Neural progenitor cell (in vitro differentiated cells): Measurements from ENCODE around the gene PACS1. TPM values are rescaled to one million over a fixed set of nuclear protein-coding genes. Genes with fewer than 3 reads are reported as not detected.
A peak's percentile ranks its signal among the peaks of the same experiment; 100 is the strongest.

Source experiments
- DNase-seq: peaks from one replicate; pipeline ENCODE4 v3.0.0-alpha.2; 2016; ENCODE audit warnings: low spot score
- H2AFZ ChIP-seq: fragments of 200-600 bp; sonication (generic); replicated peaks from 2 replicates; pipeline ENCODE4 v1.6.1; 2016; ENCODE audit warnings: antibody characterized with exemption
- H3F3A ChIP-seq: fragments of 200-600 bp; sonication (generic); 2 replicates; pipeline ENCODE4 v1.6.1; 2016; ENCODE audit warnings: antibody characterized with exemption, low read depth
- H3K27ac ChIP-seq: fragments of 200-600 bp; sonication (generic); 2 replicates; pipeline ENCODE4 v1.5.1; 2016; ENCODE audit warnings: mild to moderate bottlenecking
- H3K27me3 ChIP-seq: fragments of 200-600 bp; sonication (generic); 2 replicates; pipeline ENCODE4 v1.6.1; 2016; ENCODE audit warnings: mild to moderate bottlenecking, moderate library complexity
- H3K36me3 ChIP-seq: fragments of 200-600 bp; sonication (generic); 2 replicates; pipeline ENCODE4 v1.5.1; 2016
- H3K4me1 ChIP-seq: fragments of 200-600 bp; sonication (generic); 2 replicates; pipeline ENCODE4 v1.6.1; 2016; ENCODE audit warnings: mixed run types
- H3K4me2 ChIP-seq: fragments of 200-600 bp; sonication (generic); 2 replicates; pipeline ENCODE4 v1.6.1; 2016
- H3K4me3 ChIP-seq: fragments of 200-600 bp; sonication (generic); 2 replicates; pipeline ENCODE4 v1.5.1; 2016
- H3K79me2 ChIP-seq: fragments of 200-600 bp; sonication (generic); 2 replicates; pipeline ENCODE4 v1.6.1; 2016; ENCODE audit warnings: low read depth
- H3K9ac ChIP-seq: fragments of 200-600 bp; sonication (generic); 2 replicates; pipeline ENCODE4 v1.6.1; 2016
- H3K9me3 ChIP-seq: fragments of 200-600 bp; sonication (generic); 2 replicates; pipeline ENCODE4 v1.5.1; 2016; ENCODE audit warnings: low read depth
- H4K20me1 ChIP-seq: fragments of 200-600 bp; sonication (generic); 2 replicates; pipeline ENCODE4 v1.6.1; 2016; ENCODE audit warnings: low read depth
- H3K27ac Mint-ChIP-seq: 3 replicates; pipeline ENCODE4 v1.8.0; 2021; ENCODE audit warnings: mixed read lengths
- H3K27me3 Mint-ChIP-seq: 2 replicates; pipeline ENCODE4 v1.8.0; 2022; ENCODE audit warnings: low read depth, mild to moderate bottlenecking, inconsistent platforms, moderate library complexity, mixed read lengths; ENCODE audit not compliant: insufficient read depth
- H3K36me3 Mint-ChIP-seq: 3 replicates; pipeline ENCODE4 v1.8.0; 2021; ENCODE audit warnings: mixed read lengths
- H3K4me1 Mint-ChIP-seq: 3 replicates; pipeline ENCODE4 v1.8.0; 2021; ENCODE audit warnings: mixed read lengths
- H3K4me3 Mint-ChIP-seq: 3 replicates; pipeline ENCODE4 v1.8.0; 2021; ENCODE audit warnings: mild to moderate bottlenecking, moderate library complexity, mixed read lengths
- H3K9me3 Mint-ChIP-seq: 3 replicates; pipeline ENCODE4 v1.8.0; 2020; ENCODE audit warnings: mixed read lengths
- CTCF ChIP-seq: fragments of 200-600 bp; sonication (generic); IDR thresholded peaks from 2 replicates; pipeline ENCODE4 v1.5.1; 2017; ENCODE audit warnings: antibody characterized with exemption, mild to moderate bottlenecking
- EZH2 ChIP-seq: fragments of 200-600 bp; sonication (generic); IDR thresholded peaks from 2 replicates; pipeline ENCODE4 v1.6.1; 2017; ENCODE audit warnings: antibody characterized with exemption, mild to moderate bottlenecking, moderate library complexity
- EZH2phosphoT487 ChIP-seq: fragments of 200-600 bp; sonication (generic); IDR thresholded peaks from 2 replicates; pipeline ENCODE4 v1.6.1; 2017; ENCODE audit warnings: antibody characterized with exemption
- total RNA-seq: library from RNA; depleted of rRNA; stranded (reverse); fragments of >200 nt; gene quantifications from 2 replicates; pipeline ENCODE4 v1.2.3, GENCODE V29; 2015; ENCODE audit warnings: low replicate concordance

The PACS1 gene
- total RNA-seq, 1 donor from 2014 or later: 13.4 TPM

- no peaks in the 10 kb centered on the region for H3K27me3 ChIP-seq
- Mint-ChIP-seq H3K36me3 (peaks cover 2% of the 10 kb centered on the region), H3K27me3 (no peaks in the 10 kb centered on the region), H3K27ac (no peak overlapping the region), H3K9me3 (peaks cover 2% of the 10 kb centered on the region), H3K4me1 (peaks cover 38% of the 10 kb centered on the region), H3K4me3 (peak overlapping the region; percentile 63)
- no peak overlapping the region for H3K27ac ChIP-seq
- no peak overlapping the region for H3K4me3 ChIP-seq
- H3K36me3 ChIP-seq: peaks cover 4% of the 10 kb centered on the region
- DNase-seq: no peak
- no peak overlapping the region for H3K9ac ChIP-seq
- H3K79me2 ChIP-seq: peaks cover 23% of the 10 kb centered on the region
- TF ChIP-seq EZH2phosphoT487 (no peak), EZH2 (no peak), CTCF (no peak)
- no peak overlapping the region for H2AFZ ChIP-seq
- H3K4me1 ChIP-seq: peaks cover 24% of the 10 kb centered on the region
- no peak overlapping the region for H3K4me2 ChIP-seq
- H3F3A ChIP-seq: peaks cover 43% of the 10 kb centered on the region
- peaks cover 5% of the 10 kb centered on the region for H4K20me1 ChIP-seq
- no peaks in the 10 kb centered on the region for H3K9me3 ChIP-seq
These were observed 23.2 kb upstream of the PACS1 start for GRCh38 chr11:66046901-66047300.

GRCh38 chr11:66047541-66048365 is 22.3 kb upstream of the PACS1 start:
- no peak for DNase-seq
- H3K27ac Mint-ChIP-seq: no peak overlapping the region
- peaks cover 2% of the 10 kb centered on the region for H3K9me3 Mint-ChIP-seq
- H3K4me2 ChIP-seq: peak overlapping the region; percentile 94
- no peaks in the 10 kb centered on the region for H3K9me3 ChIP-seq
- H3K4me3 Mint-ChIP-seq: peak overlapping the region; percentile 90
- peaks cover 8% of the 10 kb centered on the region for H4K20me1 ChIP-seq
- no peaks in the 10 kb centered on the region for H3K27me3 Mint-ChIP-seq
- H3K4me1 ChIP-seq: peaks cover 24% of the 10 kb centered on the region
- no peaks in the 10 kb centered on the region for H3K27me3 ChIP-seq
- no peak for TF ChIP-seq CTCF
- no peak for TF ChIP-seq EZH2
- TF ChIP-seq EZH2phosphoT487: no peak
- no peak overlapping the region for H3K27ac ChIP-seq
- H2AFZ ChIP-seq: no peak overlapping the region
- H3K4me3 ChIP-seq: peak overlapping the region; percentile 86
- peaks cover 3% of the 10 kb centered on the region for H3K36me3 Mint-ChIP-seq
- peaks cover 43% of the 10 kb centered on the region for H3F3A ChIP-seq
- H3K36me3 ChIP-seq: peaks cover 4% of the 10 kb centered on the region
- H3K4me1 Mint-ChIP-seq: peaks cover 43% of the 10 kb centered on the region
- peaks cover 29% of the 10 kb centered on the region for H3K79me2 ChIP-seq
- no peak overlapping the region for H3K9ac ChIP-seq

GRCh38 chr11:66048547-66049323 is 21.3 kb upstream of the PACS1 start, which contains the start of gene GAL3ST3:
GAL3ST3 (minus strand) TSS chr11:66049161; CDS start chr11:66045415, 3,746 bp downstream.
- Histone ChIP-seq H3K4me3 (peak within 1 kb of the TSS; percentile 86), H3K4me2 (peak within 1 kb of the TSS; percentile 94), H3K79me2 (peaks cover 39% of the 10 kb centered on the region), H3K36me3 (peaks cover 4% of the 10 kb centered on the region), H3K4me1 (peaks cover 31% of the 10 kb centered on the region), H3K27ac (no peak within 1 kb of the TSS), H3K27me3 (no peaks in the 10 kb centered on the region), H3F3A (peaks cover 43% of the 10 kb centered on the region), H3K9ac (peak within 1 kb of the TSS; percentile 12), H3K9me3 (no peaks in the 10 kb centered on the region), H4K20me1 (peaks cover 16% of the 10 kb centered on the region), H2AFZ (peak within 1 kb of the TSS; percentile 81)
- peak; percentile 88 for DNase-seq
- H3K4me1 Mint-ChIP-seq: peaks cover 49% of the 10 kb centered on the region
- no peaks in the 10 kb centered on the region for H3K27me3 Mint-ChIP-seq
- peaks cover 2% of the 10 kb centered on the region for H3K9me3 Mint-ChIP-seq
- H3K27ac Mint-ChIP-seq: peak within 1 kb of the TSS; percentile 50
- H3K36me3 Mint-ChIP-seq: peaks cover 7% of the 10 kb centered on the region
- TF ChIP-seq EZH2phosphoT487 (no peak), CTCF (no peak), EZH2 (no peak)
- peak within 1 kb of the TSS; percentile 90 for H3K4me3 Mint-ChIP-seq
